ENCODE measurements around the gene BARX2.

DNA sequence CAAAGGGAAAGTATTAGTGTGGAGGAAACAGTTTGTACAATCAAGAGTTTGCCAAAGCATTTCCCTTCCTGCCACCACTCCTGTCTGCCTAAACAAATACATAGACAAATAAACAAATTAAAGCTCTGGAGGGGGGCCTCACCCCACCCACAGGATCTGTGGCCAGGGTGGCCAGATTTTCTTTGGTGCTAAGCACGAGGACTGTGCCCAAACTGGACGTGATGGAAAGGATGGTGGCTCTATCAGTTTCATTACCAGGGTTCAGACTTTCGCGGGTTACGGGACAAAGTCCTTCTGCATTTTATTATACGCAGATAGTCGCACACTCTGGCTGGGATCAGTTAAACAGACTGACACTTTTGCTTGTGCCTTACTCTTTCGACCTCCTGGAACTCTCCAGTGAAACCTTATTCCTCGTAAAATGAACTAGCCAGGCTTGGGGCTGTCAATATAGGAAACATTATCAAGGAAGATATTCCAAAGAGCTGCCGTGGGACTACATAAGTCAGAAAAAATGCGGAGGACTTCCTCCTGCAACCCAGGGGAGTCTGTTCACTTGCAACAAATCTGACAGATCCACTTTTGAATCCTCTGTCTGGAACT is 11.2 kb downstream of the BARX2 start:
- no peak for TF ChIP-seq POLR2A (IDR thresholded peaks at IDR 0.05; ENCODE audit: low read depth, low read length)
- TF ChIP-seq TAF1 (IDR thresholded peaks at IDR 0.05; ENCODE audit: borderline replicate concordance, low read depth, low read length): no peak
- no peak for TF ChIP-seq POLR2AphosphoS5 (IDR thresholded peaks at IDR 0.05; ENCODE audit: low read depth, low read length)

All from GM12892 (cell line).